Neural crest cell (in vitro differentiated cells): ENCODE results near the gene RUSC2. TPM values are rescaled to one million over a fixed set of nuclear protein-coding genes. Genes with fewer than 3 reads are reported as not detected.
A peak's percentile ranks its signal among the peaks of the same experiment; 100 is the strongest.

Source experiments
- DNase-seq: peaks from one replicate; pipeline ENCODE4 v3.0.0; 2021; ENCODE audit warnings: low read depth, mixed read lengths, low spot score
- H3K27ac Mint-ChIP-seq: one replicate; pipeline ENCODE4 v1.8.0; 2021; ENCODE audit warnings: mild to moderate bottlenecking, mixed read lengths; ENCODE audit not compliant: unreplicated experiment
- H3K27me3 Mint-ChIP-seq: 2 replicates; pipeline ENCODE4 v1.8.0; 2021; ENCODE audit warnings: low read depth, mild to moderate bottlenecking, mixed read lengths
- H3K36me3 Mint-ChIP-seq: 2 replicates; pipeline ENCODE4 v1.8.0; 2021; ENCODE audit warnings: low read depth, mild to moderate bottlenecking, mixed read lengths
- H3K4me1 Mint-ChIP-seq: 2 replicates; pipeline ENCODE4 v1.8.0; 2021; ENCODE audit warnings: mixed read lengths
- H3K4me3 Mint-ChIP-seq: one replicate; pipeline ENCODE4 v1.8.0; 2021; ENCODE audit warnings: mild to moderate bottlenecking, mixed read lengths
- H3K9me3 Mint-ChIP-seq: 2 replicates; pipeline ENCODE4 v1.8.0; 2021; ENCODE audit warnings: mixed read lengths
- total RNA-seq: library from RNA; stranded (reverse); gene quantifications from 2 replicates; pipeline ENCODE4 v1.2.1, GENCODE V29; 2021
- TF ChIP-seq, protein P1 (sequence below): fragments of 200-600 bp; sonication (generic); conservative IDR thresholded peaks from 2 replicates; pipeline ENCODE4 v1.5.0; 2021; ENCODE audit warnings: antibody characterized with exemption, mild to moderate bottlenecking

The RUSC2 gene
- total RNA-seq, 1 donor from 2014 or later, result 20.1 TPM

DNA sequence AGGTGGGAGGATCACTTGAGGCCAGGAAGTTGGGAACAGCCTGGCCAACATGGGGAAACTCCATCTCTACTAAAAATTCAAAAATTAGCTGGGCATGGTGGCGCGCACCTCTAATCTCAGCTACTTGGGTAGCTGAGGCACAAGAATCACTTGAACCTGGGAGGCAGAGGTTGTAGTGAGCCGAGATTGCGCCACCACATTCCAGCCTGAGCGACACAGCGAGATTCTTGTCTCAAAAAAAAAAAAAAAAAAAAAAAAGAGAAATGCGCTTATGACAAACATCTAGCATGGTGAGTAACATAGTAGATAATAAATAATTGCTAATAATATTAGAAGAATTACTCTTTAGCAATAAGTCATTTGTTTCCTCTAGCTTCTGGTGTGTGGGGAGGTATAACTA, 25.9 kb downstream of the RUSC2 start:
- H3K9me3 Mint-ChIP-seq, result no peaks in the 10 kb centered on the region
- no peak overlapping the region for H3K27ac Mint-ChIP-seq

DNA sequence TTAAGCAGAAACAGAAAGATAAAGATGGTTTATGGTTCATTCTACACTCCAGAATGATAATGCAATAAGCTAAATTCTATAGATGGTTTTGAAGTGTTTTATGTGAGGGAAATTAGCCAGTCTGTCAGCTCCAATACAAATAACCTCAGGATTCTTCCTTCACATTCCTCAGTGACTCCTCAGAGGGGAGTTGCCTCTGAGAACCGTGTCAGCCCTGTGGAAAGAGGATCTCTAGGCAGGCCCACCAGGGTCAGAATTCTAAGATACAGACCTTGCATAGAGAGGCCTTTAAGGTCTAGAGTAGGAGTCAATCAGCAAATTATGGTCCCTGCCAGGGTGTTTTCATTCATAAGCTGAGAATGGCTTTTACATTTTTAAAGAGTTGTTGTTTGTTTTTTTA, 26.6 kb downstream of the RUSC2 start:
- no peak for DNase-seq
- Mint-ChIP-seq H3K27ac (no peak overlapping the region), H3K4me3 (no peak overlapping the region), H3K36me3 (no peaks in the 10 kb centered on the region), H3K27me3 (no peaks in the 10 kb centered on the region), H3K4me1 (peaks cover 40% of the 10 kb centered on the region), H3K9me3 (no peaks in the 10 kb centered on the region)
- TF ChIP-seq, protein P1, sequence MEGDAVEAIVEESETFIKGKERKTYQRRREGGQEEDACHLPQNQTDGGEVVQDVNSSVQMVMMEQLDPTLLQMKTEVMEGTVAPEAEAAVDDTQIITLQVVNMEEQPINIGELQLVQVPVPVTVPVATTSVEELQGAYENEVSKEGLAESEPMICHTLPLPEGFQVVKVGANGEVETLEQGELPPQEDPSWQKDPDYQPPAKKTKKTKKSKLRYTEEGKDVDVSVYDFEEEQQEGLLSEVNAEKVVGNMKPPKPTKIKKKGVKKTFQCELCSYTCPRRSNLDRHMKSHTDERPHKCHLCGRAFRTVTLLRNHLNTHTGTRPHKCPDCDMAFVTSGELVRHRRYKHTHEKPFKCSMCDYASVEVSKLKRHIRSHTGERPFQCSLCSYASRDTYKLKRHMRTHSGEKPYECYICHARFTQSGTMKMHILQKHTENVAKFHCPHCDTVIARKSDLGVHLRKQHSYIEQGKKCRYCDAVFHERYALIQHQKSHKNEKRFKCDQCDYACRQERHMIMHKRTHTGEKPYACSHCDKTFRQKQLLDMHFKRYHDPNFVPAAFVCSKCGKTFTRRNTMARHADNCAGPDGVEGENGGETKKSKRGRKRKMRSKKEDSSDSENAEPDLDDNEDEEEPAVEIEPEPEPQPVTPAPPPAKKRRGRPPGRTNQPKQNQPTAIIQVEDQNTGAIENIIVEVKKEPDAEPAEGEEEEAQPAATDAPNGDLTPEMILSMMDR, result no peak

More for the DNA sequence above, 25.9 kb downstream of the RUSC2 start:
- Mint-ChIP-seq H3K4me3 (no peak overlapping the region), H3K4me1 (peaks cover 37% of the 10 kb centered on the region), H3K27me3 (no peaks in the 10 kb centered on the region), H3K36me3 (no peaks in the 10 kb centered on the region)
- no peak for DNase-seq
- TF ChIP-seq, protein P1, result no peak

DNA sequence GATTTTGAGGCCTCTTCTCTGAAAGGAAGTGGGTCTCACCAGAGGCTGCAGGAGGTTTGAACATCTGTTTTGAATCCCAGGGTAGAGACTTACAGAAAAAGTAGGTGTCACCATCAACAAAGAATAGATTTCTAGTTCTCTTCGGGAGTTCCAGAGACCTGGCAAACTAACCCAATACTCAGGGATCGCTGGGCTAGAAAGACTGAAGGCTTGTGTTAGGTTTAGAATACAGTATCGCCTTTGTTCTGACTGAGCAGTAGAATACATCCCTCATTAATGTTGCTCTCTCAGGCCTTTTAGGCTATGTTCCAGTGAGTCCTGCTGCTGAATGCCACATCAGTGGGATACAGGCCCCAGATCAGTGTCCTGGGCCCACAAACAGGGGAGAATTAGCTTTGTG, 27.2 kb downstream of the RUSC2 start:
- Mint-ChIP-seq H3K27ac (no peak overlapping the region), H3K4me1 (peaks cover 40% of the 10 kb centered on the region), H3K27me3 (no peaks in the 10 kb centered on the region), H3K9me3 (no peaks in the 10 kb centered on the region), H3K4me3 (peak overlapping the region; percentile 11), H3K36me3 (no peaks in the 10 kb centered on the region)
- TF ChIP-seq, protein P1, result no peak
- DNase-seq, result no peak

DNA sequence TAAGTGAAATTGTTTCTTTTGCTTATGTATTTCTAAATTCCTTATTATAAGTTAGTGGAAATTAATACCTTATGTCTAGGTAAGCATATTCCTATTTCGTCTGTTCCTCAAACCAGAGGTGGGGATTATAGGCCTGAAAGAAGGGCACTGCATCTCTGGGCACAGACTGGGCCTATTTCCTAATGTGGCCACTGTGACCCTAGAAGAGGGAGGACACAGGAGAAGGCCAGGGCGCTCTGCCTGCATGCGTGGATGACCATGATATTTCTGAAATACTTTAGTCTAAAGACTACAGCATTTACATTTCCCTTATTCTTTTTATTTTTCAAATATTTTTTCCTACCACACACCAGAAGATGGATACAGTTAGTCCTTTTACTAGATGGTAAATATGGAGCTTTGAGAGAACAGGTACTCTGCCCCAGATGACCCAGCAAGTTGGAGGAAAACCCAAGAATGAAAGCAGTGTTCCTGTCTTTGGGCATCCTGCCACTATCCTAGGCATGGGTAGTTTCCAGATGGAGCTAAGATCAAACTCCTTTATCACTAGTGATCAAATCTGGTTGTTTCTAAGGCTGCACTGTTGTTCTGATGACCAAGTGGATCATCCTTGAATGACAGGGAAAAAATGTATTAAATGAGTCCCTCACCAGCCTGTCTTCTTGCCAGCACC, 27.8 kb downstream of the RUSC2 start:
- Mint-ChIP-seq H3K9me3 (no peaks in the 10 kb centered on the region), H3K4me1 (peaks cover 40% of the 10 kb centered on the region), H3K4me3 (no peak overlapping the region), H3K27me3 (no peaks in the 10 kb centered on the region), H3K27ac (no peak overlapping the region), H3K36me3 (no peaks in the 10 kb centered on the region)
- DNase-seq, result no peak
- TF ChIP-seq, protein P1, result no peak

DNA sequence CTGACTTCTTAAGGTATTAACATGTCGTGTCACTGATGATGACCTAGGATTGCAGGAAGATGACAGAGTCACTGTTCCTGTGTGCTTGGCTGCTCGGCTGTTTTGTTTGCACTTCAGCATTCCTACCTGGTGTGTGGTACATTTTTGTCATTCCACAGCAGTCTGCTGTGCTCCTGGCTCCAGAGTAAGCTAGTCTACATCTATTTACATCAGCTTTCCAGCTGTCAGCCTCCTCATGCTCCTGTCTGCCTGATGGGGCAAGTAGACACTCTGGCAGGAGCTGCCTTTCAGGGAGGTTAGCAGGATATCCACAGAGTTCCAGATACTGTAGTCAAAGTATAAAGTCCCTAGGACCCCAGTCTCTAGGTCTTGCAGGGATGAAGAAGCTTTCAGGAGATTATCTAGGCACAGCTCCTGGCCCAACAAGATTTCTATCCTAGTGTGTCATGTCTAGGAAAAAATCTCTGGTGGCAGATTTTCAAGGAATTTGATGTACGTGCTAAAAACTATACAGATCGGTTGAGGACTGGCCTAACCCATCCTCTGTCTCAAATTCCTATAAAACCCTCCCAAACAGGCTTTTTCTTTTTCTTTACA, 28.4 kb downstream of the RUSC2 start:
- Mint-ChIP-seq H3K4me3 (no peak overlapping the region), H3K9me3 (no peaks in the 10 kb centered on the region), H3K27ac (peak overlapping the region; percentile 47), H3K27me3 (no peaks in the 10 kb centered on the region), H3K36me3 (no peaks in the 10 kb centered on the region), H3K4me1 (peaks cover 40% of the 10 kb centered on the region)
- DNase-seq, result no peak
- TF ChIP-seq, protein P1, result no peak
